Measurements from ENCODE around the gene HNRNPH3. TPM values are rescaled to one million over a fixed set of nuclear protein-coding genes. Genes with fewer than 3 reads are reported as not detected.

HNRNPH3 gene
- polyA plus RNA-seq, 1 donor from 2014 or later: 74.2 TPM

DNA sequence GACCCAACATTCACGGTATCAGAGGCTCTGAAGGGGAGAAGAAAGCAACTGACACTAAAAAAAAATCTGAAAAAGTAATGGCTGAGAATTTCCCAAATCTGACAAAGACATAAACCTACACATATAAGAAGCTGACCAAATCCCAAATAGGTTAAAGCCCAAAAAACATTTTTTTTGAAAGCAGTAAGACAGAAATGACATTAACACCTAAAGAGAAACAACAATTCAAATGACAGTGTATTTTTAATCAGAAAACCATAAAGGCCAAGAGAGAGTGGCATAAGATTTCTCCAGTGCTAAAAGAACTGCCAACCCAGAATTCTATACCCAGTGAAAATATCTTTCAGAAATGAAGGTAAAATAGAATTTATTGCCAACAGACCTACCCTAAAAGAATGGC, 39.7 kb downstream of the HNRNPH3 start:
- Histone ChIP-seq H3K9me3 (ENCODE audit: low read length) (no peaks in the 10 kb centered on the region), H3K79me2 (replicated peaks; ENCODE audit: insufficient read depth, low read length) (no peaks in the 10 kb centered on the region), H3K4me2 (ENCODE audit: low read length) (no peak overlapping the region), H3K36me3 (ENCODE audit: insufficient read depth, low read length) (no peaks in the 10 kb centered on the region), H3K4me3 (ENCODE audit: low read length) (no peak overlapping the region), H2AFZ (ENCODE audit: low read depth, low read length) (no peak overlapping the region), H4K20me1 (ENCODE audit: insufficient read depth) (no peaks in the 10 kb centered on the region), H3K27me3 (ENCODE audit: insufficient read depth, low read depth, low read length) (no peaks in the 10 kb centered on the region), H3K9ac (ENCODE audit: low read length) (no peak overlapping the region), H3F3A (ENCODE audit: insufficient read depth, low read length, poor library complexity, severe bottlenecking) (no peaks in the 10 kb centered on the region), H3K9me2 (ENCODE audit: insufficient read depth, low read length) (no peaks in the 10 kb centered on the region), H3K27ac (ENCODE audit: low read length) (no peak overlapping the region)
- TF ChIP-seq SMC3 (conservative IDR thresholded peaks at IDR 0.05; ENCODE audit: poor library complexity) (no peak), MXI1 (conservative IDR thresholded peaks at IDR 0.05; ENCODE audit: poor library complexity, severe bottlenecking) (no peak), TAF1 (IDR thresholded peaks at IDR 0.05; ENCODE audit: low read depth) (no peak), REST (IDR thresholded peaks at IDR 0.05; ENCODE audit: borderline replicate concordance) (no peak), RAD21 (conservative IDR thresholded peaks at IDR 0.05) (no peak)
- TF ChIP-seq, protein P1, sequence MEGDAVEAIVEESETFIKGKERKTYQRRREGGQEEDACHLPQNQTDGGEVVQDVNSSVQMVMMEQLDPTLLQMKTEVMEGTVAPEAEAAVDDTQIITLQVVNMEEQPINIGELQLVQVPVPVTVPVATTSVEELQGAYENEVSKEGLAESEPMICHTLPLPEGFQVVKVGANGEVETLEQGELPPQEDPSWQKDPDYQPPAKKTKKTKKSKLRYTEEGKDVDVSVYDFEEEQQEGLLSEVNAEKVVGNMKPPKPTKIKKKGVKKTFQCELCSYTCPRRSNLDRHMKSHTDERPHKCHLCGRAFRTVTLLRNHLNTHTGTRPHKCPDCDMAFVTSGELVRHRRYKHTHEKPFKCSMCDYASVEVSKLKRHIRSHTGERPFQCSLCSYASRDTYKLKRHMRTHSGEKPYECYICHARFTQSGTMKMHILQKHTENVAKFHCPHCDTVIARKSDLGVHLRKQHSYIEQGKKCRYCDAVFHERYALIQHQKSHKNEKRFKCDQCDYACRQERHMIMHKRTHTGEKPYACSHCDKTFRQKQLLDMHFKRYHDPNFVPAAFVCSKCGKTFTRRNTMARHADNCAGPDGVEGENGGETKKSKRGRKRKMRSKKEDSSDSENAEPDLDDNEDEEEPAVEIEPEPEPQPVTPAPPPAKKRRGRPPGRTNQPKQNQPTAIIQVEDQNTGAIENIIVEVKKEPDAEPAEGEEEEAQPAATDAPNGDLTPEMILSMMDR (IDR thresholded peaks at IDR 0.05; ENCODE audit: poor library complexity, severe bottlenecking): no peak

GRCh38 chr10:68385740-68386139, 53.9 kb downstream of the HNRNPH3 start:
- Histone ChIP-seq H3K9me3 (ENCODE audit: low read length) (no peaks in the 10 kb centered on the region), H2AFZ (ENCODE audit: low read depth, low read length) (no peak overlapping the region), H3K27ac (ENCODE audit: low read length) (no peak overlapping the region), H3K4me3 (ENCODE audit: low read length) (no peak overlapping the region), H3K36me3 (ENCODE audit: insufficient read depth, low read length) (no peaks in the 10 kb centered on the region), H3K27me3 (ENCODE audit: insufficient read depth, low read depth, low read length) (no peaks in the 10 kb centered on the region), H3F3A (ENCODE audit: insufficient read depth, low read length, poor library complexity, severe bottlenecking) (no peaks in the 10 kb centered on the region), H3K9me2 (ENCODE audit: insufficient read depth, low read length) (no peaks in the 10 kb centered on the region), H3K9ac (ENCODE audit: low read length) (no peak overlapping the region), H3K79me2 (replicated peaks; ENCODE audit: insufficient read depth, low read length) (no peaks in the 10 kb centered on the region), H4K20me1 (ENCODE audit: insufficient read depth) (no peaks in the 10 kb centered on the region), H3K4me2 (ENCODE audit: low read length) (no peak overlapping the region)
- TF ChIP-seq EP300 (conservative IDR thresholded peaks at IDR 0.05; ENCODE audit: poor library complexity, severe bottlenecking) (no peak), MXI1 (conservative IDR thresholded peaks at IDR 0.05; ENCODE audit: poor library complexity, severe bottlenecking) (no peak), SMC3 (conservative IDR thresholded peaks at IDR 0.05; ENCODE audit: poor library complexity) (no peak), RAD21 (conservative IDR thresholded peaks at IDR 0.05) (no peak), EZH2 (IDR thresholded peaks at IDR 0.05; ENCODE audit: borderline replicate concordance, insufficient read depth, low read length, poor library complexity, severe bottlenecking) (no peak), POLR2AphosphoS5 (IDR thresholded peaks at IDR 0.05) (no peak), TAF1 (IDR thresholded peaks at IDR 0.05; ENCODE audit: low read depth) (no peak), REST (IDR thresholded peaks at IDR 0.05; ENCODE audit: borderline replicate concordance) (no peak)
- TF ChIP-seq, protein P1 (IDR thresholded peaks at IDR 0.05; ENCODE audit: poor library complexity, severe bottlenecking): no peak

All from neural cell (in vitro differentiated cells).